CD4-positive, alpha-beta T cell treated with Interferon gamma for 1 hour (primary cell): ENCODE results near the gene CADPS2.

Experiments
- DNase-seq: peaks from one replicate; pipeline ENCODE4 v3.0.0-alpha.2; 2020

CADPS2 gene

GRCh38 chr7:122766593-122766992 lies 119.7 kb downstream of the CADPS2 start:
- no peak for DNase-seq

- DNase-seq: no peak
Observed at GRCh38 chr7:122764902-122765301, 121.4 kb downstream of the CADPS2 start.

GRCh38 chr7:122764020-122764419 lies 122.2 kb downstream of the CADPS2 start:
- no peak for DNase-seq

GRCh38 chr7:122762071-122762470 lies 124.2 kb downstream of the CADPS2 start:
- no peak for DNase-seq

- no peak for DNase-seq
Observed at GRCh38 chr7:122758501-122758900, 127.8 kb downstream of the CADPS2 start.

- no peak for DNase-seq
Observed at GRCh38 chr7:122756860-122757259, 129.4 kb downstream of the CADPS2 start.

- no peak for DNase-seq
Observed at GRCh38 chr7:122755696-122756095, 130.6 kb downstream of the CADPS2 start.

- DNase-seq: no peak
Observed at GRCh38 chr7:122752583-122752982, 133.7 kb downstream of the CADPS2 start.

GRCh38 chr7:122750389-122750788 lies 135.9 kb downstream of the CADPS2 start:
- DNase-seq: no peak

GRCh38 chr7:122748195-122748594 lies 138.1 kb downstream of the CADPS2 start:
- no peak for DNase-seq

GRCh38 chr7:122746948-122747347 lies 139.3 kb downstream of the CADPS2 start:
- no peak for DNase-seq

- no peak for DNase-seq
Observed at GRCh38 chr7:122743211-122743610, 143.0 kb downstream of the CADPS2 start.

- DNase-seq: no peak
Observed at GRCh38 chr7:122738947-122739346, 147.3 kb downstream of the CADPS2 start.

- DNase-seq: no peak
Observed at GRCh38 chr7:122736183-122736582, 150.1 kb downstream of the CADPS2 start.

- no peak for DNase-seq
Observed at GRCh38 chr7:122727759-122728158, 158.5 kb downstream of the CADPS2 start.

GRCh38 chr7:122727354-122727753 lies 158.9 kb downstream of the CADPS2 start:
- DNase-seq: no peak

- no peak for DNase-seq
Observed at GRCh38 chr7:122726881-122727280, 159.4 kb downstream of the CADPS2 start.

- DNase-seq: no peak
Observed at GRCh38 chr7:122724366-122724765, 161.9 kb downstream of the CADPS2 start.

- DNase-seq: no peak
Observed at GRCh38 chr7:122719010-122719578, 167.2 kb downstream of the CADPS2 start.

- no peak for DNase-seq
Observed at GRCh38 chr7:122717356-122718089, 168.7 kb downstream of the CADPS2 start.

GRCh38 chr7:122715183-122715582 lies 171.1 kb downstream of the CADPS2 start:
- no peak for DNase-seq

GRCh38 chr7:122710916-122711315 lies 175.3 kb downstream of the CADPS2 start:
- DNase-seq: no peak

- DNase-seq: no peak
Observed at GRCh38 chr7:122709930-122710646, 176.2 kb downstream of the CADPS2 start.

- no peak for DNase-seq
Observed at GRCh38 chr7:122706836-122707235, 179.4 kb downstream of the CADPS2 start.
